Vagina (tissue), 2 donors: Measurements from ENCODE around the gene GLYATL3.

Experiments used
- POLR2A ChIP-seq, 2 donors: fragments of 450-650 bp; IDR thresholded peaks; one replicate each; pipeline ENCODE4 v1.6.1; 2017; ENCODE audit warnings: antibody characterized with exemption in 2 of 2, mild to moderate bottlenecking in 2 of 2, moderate library complexity in 2 of 2
- TF ChIP-seq, protein P1 (sequence below), 3 experiments: fragments of 450-650 bp in 2 of 3; fragments of 200-600 bp in 1 of 3; sonication (generic) in 1 of 3; IDR thresholded peaks; one replicate each; pipeline ENCODE4 v1.5.1; 2017 to 2019; ENCODE audit warnings: antibody characterized with exemption in 3 of 3, mild to moderate bottlenecking in 2 of 3, moderate library complexity in 2 of 3

DNA sequence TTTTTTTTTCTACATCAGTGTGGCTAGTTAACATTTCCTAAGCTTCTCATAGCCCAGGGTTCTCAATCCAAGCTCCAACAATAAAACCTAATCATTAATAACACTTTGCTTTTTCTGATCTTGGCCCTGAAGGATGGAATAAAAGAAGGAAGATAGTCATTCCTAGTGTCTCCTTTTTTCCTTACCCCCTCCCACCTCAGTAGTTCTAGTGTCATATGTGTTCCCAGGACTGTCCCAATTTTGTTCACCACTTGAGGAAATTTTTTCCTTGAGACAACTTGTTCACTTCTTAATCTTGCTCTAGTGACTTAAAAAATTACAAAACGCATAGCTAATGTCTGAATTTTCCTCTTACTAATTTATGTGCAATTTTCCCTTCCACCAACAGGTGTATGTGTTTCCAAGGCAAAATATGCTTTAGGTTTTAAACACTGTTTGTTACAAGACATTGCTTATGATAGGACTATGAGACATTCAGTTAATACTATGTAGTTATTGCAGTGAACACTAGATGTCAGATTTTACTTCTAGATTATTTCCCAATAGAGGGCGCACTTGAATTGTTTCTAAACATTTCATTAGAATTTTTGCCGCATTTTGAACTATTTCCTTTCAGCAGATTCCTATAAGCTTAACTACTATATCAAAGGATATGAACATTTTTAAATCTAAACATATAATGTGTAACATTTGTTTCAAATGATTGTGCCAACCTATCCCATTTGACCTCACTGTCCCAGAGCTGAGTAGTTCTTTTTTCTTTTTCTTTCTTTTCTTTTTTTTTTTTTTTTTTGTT lies 32.2 kb downstream of the GLYATL3 start:
- no peak for TF ChIP-seq POLR2A (IDR thresholded peaks at IDR 0.05)
- TF ChIP-seq, protein P1, sequence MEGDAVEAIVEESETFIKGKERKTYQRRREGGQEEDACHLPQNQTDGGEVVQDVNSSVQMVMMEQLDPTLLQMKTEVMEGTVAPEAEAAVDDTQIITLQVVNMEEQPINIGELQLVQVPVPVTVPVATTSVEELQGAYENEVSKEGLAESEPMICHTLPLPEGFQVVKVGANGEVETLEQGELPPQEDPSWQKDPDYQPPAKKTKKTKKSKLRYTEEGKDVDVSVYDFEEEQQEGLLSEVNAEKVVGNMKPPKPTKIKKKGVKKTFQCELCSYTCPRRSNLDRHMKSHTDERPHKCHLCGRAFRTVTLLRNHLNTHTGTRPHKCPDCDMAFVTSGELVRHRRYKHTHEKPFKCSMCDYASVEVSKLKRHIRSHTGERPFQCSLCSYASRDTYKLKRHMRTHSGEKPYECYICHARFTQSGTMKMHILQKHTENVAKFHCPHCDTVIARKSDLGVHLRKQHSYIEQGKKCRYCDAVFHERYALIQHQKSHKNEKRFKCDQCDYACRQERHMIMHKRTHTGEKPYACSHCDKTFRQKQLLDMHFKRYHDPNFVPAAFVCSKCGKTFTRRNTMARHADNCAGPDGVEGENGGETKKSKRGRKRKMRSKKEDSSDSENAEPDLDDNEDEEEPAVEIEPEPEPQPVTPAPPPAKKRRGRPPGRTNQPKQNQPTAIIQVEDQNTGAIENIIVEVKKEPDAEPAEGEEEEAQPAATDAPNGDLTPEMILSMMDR (IDR thresholded peaks at IDR 0.05): peak; percentile 71 to 80 (median 79)
